ENCODE results near the gene RBMS3.
"Not testable (repeated sequence)": the region's sequence is repeated elsewhere in the genome, so short reads cannot be mapped to it uniquely, and the experiment has no call there.

Gene RBMS3

DNA sequence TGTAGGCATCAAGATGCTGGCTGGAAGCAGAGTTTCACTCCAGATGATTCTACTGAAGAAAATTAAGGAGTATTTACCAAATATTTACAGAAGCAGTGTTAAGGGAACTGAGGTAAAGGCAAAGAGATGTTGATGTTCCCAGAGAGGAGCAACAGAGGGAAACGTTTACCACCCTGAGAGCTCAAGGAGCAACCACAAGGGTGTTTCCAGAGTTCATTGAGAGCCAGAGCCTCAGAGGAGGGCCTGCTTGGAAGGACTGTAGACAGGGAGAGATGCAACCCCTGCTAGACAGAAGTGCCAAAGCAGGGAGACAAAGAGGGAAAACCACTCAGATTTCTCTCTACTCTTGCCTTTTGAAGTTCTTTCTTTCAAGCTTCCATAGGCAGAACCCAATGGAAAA is 474.5 kb downstream of the RBMS3 start:
- no peak for DNase-seq

- peak in 1 of 3 experiments; percentile 3 for DNase-seq
Measured at GRCh38 chr3:29757054-29757777, 476.3 kb downstream of the RBMS3 start.

DNA sequence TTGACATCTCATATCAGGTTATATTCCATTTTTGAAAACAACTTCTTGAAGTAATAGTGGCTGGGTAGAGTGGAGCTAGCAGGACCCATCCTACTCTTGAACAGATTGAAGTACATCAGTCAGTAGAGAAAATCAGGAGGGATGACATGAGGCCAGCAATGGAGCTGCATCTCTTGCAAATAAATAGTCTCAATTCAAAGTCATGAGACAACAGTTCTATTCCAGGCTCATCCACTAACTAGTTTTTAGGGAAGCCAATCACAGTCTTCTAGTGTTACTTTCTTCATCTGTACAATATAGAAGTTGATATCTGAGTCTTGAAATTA is 477.2 kb downstream of the RBMS3 start:
- no peak for DNase-seq

GRCh38 chr3:29758434-29759322 is 477.8 kb downstream of the RBMS3 start:
- no peak for DNase-seq

- DNase-seq: peak; percentile 31 to 83 (median 46)
Measured at GRCh38 chr3:29759411-29760225, 478.7 kb downstream of the RBMS3 start.

GRCh38 chr3:29760226-29760685 is 479.4 kb downstream of the RBMS3 start:
- no peak for DNase-seq

DNA sequence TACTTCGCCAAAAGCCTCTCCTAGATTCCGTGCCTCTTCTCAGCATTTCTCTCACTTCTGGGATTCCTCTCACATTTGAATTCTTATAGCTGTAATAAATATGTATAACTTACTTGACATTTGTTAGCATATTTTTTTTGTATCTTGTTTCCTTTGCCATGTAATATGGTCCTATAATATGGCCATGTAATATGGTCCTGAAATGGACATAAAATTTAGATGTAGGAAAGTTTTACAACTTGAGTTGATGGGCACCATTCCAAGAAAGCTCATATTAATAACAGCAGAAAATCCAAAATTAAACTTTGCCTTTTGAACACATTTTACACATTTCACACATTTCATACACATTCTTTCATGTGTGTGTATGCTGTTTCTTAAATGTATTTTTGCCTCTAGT is 480.6 kb downstream of the RBMS3 start:
- DNase-seq: no peak

DNA sequence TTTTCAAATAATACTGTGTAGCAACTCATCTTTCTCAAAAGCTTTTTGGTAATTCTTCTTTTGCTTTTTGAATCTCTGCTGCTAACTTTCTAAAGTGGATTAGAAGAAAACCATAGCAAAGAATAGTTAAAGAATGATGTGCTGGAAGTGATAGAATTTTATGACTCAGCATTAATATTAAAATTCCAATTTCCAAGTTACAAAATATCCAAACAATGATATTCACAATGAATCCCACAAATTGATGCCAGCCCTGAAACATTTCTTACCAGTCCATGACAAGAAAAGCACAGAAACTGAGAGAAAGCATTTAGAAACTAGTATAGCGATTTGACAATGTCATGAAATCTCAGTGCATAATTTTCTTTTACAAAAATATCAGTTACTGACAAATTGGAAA is 482.2 kb downstream of the RBMS3 start:
- no peak for DNase-seq

- peak in 2 of 3 experiments; percentile 3 to 11 for DNase-seq
Measured at GRCh38 chr3:29764041-29764440, 483.2 kb downstream of the RBMS3 start.

- peak; percentile 4 to 48 (median 21) for DNase-seq
Measured at GRCh38 chr3:29764603-29765254, 483.9 kb downstream of the RBMS3 start.

DNA sequence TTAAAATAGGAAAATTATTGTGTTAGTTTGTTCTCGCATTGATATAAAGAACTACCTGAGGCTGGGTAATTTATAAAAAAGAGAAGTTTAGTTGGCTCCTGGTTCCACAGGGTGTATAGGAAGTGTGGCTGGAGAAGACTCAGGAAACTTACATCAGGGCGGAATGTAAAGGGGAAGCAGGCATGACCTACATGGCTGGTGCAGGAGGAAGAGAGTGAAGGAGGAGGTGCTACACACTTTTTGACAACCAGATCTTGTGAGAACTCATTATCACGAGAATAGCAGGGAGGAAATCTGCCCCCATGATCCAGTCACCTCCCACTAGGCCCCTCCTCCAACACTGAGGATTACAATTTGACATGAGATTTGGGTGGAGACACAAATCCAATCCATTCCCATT is 490.7 kb downstream of the RBMS3 start:
- DNase-seq: no peak

- DNase-seq: no peak
Measured at GRCh38 chr3:29772436-29772835, 491.6 kb downstream of the RBMS3 start.

- peak in 2 of 3 experiments; percentile 2 to 40 for DNase-seq
Measured at GRCh38 chr3:29773481-29773880, 492.6 kb downstream of the RBMS3 start.

DNA sequence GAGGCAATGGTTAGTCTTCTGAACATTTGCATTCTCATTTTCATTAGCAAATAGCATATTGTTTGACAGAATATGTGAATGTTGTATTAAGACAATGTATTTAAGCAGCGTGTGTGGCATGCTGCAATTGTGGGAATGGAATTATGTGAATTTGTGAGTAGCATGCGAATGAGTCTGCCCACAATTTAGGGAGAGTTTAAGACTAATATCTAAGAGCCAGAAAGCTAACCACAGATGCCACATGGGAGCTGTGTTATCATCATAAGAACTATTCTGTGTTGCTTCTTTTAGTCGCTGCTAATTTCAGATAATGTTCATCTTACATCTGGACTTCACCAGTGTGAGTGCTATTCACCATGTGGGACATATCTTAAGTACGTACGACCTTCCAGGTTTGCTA is 494.5 kb downstream of the RBMS3 start:
- no peak for DNase-seq

- DNase-seq: no peak
Measured at GRCh38 chr3:29777869-29778268, 497.0 kb downstream of the RBMS3 start.

DNA sequence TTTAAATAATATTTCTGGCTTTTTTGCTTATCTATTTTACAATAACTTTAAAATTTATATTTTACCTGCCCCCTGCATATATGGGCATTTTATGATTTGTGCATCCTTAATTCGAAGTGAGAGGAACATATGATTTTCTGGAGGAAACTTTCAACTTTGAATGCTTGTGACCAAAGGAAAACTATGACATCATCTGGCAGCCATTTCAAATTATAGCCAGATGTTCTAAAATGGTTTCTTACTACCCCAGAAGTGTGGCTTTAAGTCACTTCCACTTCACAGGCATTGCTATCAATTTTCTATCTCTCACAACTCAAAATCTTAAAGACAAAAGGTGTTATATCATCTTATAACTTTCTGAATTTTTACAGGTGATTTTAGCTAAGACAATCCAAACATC is 508.8 kb downstream of the RBMS3 start:
- DNase-seq: no peak

GRCh38 chr3:29796808-29797207 is 515.9 kb downstream of the RBMS3 start:
- DNase-seq: no peak

GRCh38 chr3:29802057-29802456 is 521.2 kb downstream of the RBMS3 start:
- DNase-seq: no peak

DNA sequence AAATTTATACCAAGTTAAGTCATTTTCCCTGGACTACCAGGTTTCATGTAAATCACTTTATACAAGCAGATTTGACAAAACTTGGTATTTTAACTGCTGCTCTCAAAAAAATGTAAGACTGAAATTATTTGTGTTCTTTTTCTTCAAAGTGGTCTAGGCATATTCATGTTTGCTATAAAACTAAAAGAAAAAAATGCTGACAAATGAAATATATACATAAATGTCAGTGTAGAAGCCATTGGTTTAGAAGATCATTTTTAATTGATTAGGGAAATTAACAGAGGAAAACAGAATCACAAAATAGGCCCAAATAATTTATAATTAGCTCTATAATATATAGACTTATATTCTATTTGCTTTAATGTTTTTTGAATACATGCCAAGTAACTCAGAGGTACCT is 523.2 kb downstream of the RBMS3 start:
- DNase-seq: no peak

DNA sequence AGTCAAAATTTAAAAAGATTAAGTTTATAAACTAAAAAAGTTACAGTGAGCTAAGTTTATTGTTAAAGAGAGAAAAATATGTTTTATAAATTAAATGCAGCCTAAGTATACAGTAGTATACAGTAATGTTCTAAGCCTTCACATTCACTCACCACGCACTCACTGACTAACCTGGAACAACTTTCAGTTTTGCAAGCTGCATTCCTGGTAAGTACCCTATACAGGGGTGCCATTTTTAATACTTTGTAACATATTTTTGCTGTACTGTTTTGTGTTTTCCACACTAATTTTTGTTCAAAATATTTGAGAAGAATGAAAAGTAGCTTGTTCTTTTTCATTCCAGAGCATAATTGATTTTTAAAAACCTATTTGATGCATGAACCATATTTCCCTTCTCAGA is 524.9 kb downstream of the RBMS3 start:
- no peak for DNase-seq

DNA sequence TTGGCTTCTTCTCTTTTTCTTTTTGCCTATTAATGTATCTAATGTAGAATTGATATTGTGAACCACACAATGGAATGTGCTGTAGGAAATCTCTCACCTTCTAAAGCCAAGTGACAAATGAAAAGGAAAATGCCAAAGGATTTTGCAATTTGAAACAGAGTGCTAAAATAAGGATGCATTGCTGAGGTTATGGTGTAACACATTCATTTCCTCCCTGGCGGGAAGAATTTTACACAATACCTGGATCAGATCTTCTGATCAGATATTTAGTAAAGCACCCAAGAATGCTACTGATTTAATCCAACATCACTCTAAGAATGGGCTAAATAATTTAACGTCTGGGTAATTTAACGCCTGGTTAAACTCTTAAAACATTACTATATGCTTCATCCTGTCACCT is 527.5 kb downstream of the RBMS3 start:
- not testable (repeated sequence) for DNase-seq

GRCh38 chr3:29822071-29822470 is 541.2 kb downstream of the RBMS3 start:
- DNase-seq: no peak

- no peak for DNase-seq
Measured at GRCh38 chr3:29823233-29823632, 542.4 kb downstream of the RBMS3 start.
